WERI-Rb-1 (cell line): ENCODE results near the gene GRIN3B.

ENCODE experiments used
- DNase-seq: peaks from one replicate; pipeline ENCODE4 v3.0.0-alpha.2; 2020
- H3K27ac ChIP-seq: fragments of 250-450 bp; sonication (Bioruptor Pico); 2 replicates; pipeline ENCODE4 v1.5.1; 2020; ENCODE audit warnings: mild to moderate bottlenecking, moderate library complexity
- H3K27me3 ChIP-seq: fragments of 250-450 bp; sonication (Bioruptor Pico); 2 replicates; pipeline ENCODE4 v1.5.1; 2021; ENCODE audit warnings: mild to moderate bottlenecking, low read depth, moderate library complexity; ENCODE audit not compliant: insufficient read depth, severe bottlenecking
- H3K36me3 ChIP-seq: fragments of 250-450 bp; sonication (Bioruptor Pico); 2 replicates; pipeline ENCODE4 v1.5.1; 2020; ENCODE audit warnings: mild to moderate bottlenecking, moderate library complexity
- H3K4me3 ChIP-seq: 2 replicates; pipeline ENCODE4 v1.5.1; 2011; ENCODE audit warnings: low read depth, mild to moderate bottlenecking, control low read depth, low read length
- H3K9me3 ChIP-seq: fragments of 250-450 bp; sonication (Bioruptor Pico); 2 replicates; pipeline ENCODE4 v1.5.1; 2021; ENCODE audit warnings: mild to moderate bottlenecking, moderate library complexity; ENCODE audit not compliant: severe bottlenecking
- TF ChIP-seq, protein P1 (sequence below): IDR thresholded peaks from 2 replicates; pipeline ENCODE4 v1.5.1; 2011; ENCODE audit warnings: low read depth, mild to moderate bottlenecking, control low read depth, inconsistent platforms, low read length

The GRIN3B gene

DNA sequence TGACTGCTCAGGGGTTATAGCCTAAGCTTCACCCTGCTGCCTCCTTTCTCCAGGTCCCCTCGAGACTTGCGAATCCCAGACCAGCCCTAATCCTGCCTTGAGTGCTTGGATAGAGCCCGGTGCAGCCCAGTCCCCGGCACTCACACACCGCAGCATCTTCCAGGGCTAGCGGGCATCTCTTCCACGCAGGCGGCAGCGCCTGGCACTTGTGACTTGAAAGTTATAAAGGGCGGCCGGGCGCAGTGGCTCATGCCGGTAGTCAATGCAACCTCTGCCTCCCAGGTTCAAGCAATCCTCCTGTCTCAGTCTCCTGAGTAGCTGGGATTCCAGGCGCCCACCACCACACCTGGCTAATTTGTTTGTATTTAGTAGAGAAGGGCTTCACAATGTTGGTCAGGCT, 14.1 kb upstream of the GRIN3B start:
- Histone ChIP-seq H3K9me3 (no peaks in the 10 kb centered on the region), H3K4me3 (no peak overlapping the region), H3K27me3 (no peaks in the 10 kb centered on the region), H3K27ac (no peak overlapping the region), H3K36me3 (peaks cover 32% of the 10 kb centered on the region)
- DNase-seq: no peak
- TF ChIP-seq, protein P1, sequence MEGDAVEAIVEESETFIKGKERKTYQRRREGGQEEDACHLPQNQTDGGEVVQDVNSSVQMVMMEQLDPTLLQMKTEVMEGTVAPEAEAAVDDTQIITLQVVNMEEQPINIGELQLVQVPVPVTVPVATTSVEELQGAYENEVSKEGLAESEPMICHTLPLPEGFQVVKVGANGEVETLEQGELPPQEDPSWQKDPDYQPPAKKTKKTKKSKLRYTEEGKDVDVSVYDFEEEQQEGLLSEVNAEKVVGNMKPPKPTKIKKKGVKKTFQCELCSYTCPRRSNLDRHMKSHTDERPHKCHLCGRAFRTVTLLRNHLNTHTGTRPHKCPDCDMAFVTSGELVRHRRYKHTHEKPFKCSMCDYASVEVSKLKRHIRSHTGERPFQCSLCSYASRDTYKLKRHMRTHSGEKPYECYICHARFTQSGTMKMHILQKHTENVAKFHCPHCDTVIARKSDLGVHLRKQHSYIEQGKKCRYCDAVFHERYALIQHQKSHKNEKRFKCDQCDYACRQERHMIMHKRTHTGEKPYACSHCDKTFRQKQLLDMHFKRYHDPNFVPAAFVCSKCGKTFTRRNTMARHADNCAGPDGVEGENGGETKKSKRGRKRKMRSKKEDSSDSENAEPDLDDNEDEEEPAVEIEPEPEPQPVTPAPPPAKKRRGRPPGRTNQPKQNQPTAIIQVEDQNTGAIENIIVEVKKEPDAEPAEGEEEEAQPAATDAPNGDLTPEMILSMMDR: no peak

DNA sequence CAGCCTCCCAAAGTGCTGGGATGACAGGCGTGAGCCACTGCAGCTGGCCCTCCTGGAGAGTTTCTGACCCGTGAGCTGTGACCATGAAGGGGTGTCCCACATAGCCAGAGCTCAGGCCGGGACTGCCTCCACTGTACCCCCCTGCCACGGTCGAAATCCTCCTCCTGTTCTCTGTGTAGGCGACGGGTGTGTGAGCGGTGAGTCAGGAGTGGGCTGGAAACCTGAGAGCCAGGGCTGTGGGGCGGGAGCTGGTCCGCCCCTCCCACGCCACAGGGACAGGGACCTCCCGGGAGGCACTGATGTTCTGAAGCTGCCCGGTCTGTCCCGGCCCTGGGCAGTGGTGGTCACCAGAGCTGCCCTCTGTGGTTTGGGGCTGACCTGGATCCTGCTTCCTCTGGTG, 12.1 kb upstream of the GRIN3B start:
- H3K27me3 ChIP-seq: no peaks in the 10 kb centered on the region
- no peak overlapping the region for H3K27ac ChIP-seq
- H3K4me3 ChIP-seq: no peak overlapping the region
- H3K36me3 ChIP-seq: peaks cover 43% of the 10 kb centered on the region
- no peak for DNase-seq
- TF ChIP-seq, protein P1: no peak
- no peaks in the 10 kb centered on the region for H3K9me3 ChIP-seq

DNA sequence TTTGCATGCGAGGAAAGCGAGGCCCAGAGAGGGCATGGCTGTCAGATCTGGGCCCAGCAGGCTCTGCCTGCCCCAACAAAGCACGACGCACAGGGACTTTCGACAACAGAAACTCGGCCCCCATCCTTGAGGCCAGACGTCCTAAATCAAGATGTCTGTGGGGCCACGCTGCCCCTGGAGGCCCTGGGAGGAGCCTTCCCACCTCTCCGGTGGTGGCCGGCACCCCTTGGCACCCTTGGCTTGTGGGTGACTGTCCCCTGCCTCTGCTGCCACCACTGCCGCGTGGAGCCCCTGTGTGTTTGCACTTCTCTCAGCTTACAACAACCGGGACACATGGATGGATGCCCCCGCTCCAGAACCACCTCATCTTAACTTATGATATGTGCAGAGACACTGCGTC, 11.7 kb upstream of the GRIN3B start:
- no peaks in the 10 kb centered on the region for H3K27me3 ChIP-seq
- no peak for DNase-seq
- H3K36me3 ChIP-seq: peaks cover 47% of the 10 kb centered on the region
- H3K27ac ChIP-seq: no peak overlapping the region
- no peaks in the 10 kb centered on the region for H3K9me3 ChIP-seq
- no peak overlapping the region for H3K4me3 ChIP-seq
- TF ChIP-seq, protein P1: no peak

DNA sequence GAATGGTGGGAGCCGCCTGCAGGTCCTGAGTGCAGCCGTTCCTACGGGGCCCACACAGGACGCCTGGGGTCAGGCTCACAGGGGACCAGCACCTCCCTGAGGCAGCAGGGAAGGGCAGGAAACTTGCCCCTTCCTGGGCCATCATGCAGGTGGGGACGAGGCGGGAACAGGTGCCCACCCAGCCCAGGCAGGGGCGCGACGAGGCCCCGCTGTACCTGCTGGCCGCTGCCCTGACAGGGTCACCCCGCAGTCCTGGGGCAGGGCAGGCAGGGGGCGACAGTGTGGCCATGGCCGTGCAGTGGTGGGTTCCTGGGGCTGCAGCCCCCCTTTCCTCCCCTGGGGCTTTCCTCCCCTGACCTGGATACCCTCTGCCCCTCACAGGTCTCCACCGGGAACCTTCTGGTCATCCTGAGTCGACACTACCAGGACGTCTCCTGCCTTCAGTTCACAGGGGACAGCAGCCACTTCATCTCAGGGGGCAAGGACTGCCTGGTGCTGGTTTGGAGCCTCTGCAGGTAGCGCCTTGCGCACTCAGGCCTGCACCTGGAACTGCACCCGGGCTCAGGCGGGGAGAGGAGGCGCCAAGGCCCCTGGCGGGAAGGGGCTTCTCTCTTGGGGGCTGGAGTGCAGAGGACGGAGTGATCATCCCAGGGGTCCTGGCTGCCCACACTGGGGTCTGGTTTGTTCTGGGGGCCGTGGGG, 10.7 kb upstream of the GRIN3B start:
- H3K9me3 ChIP-seq: no peaks in the 10 kb centered on the region
- H3K4me3 ChIP-seq: no peak overlapping the region
- TF ChIP-seq, protein P1: peak; percentile 88
- peak overlapping the region; percentile 52; the same call in 1 of the 2 replicates for H3K27ac ChIP-seq
- H3K36me3 ChIP-seq: peaks cover 44% of the 10 kb centered on the region
- no peaks in the 10 kb centered on the region for H3K27me3 ChIP-seq
- DNase-seq: no peak

DNA sequence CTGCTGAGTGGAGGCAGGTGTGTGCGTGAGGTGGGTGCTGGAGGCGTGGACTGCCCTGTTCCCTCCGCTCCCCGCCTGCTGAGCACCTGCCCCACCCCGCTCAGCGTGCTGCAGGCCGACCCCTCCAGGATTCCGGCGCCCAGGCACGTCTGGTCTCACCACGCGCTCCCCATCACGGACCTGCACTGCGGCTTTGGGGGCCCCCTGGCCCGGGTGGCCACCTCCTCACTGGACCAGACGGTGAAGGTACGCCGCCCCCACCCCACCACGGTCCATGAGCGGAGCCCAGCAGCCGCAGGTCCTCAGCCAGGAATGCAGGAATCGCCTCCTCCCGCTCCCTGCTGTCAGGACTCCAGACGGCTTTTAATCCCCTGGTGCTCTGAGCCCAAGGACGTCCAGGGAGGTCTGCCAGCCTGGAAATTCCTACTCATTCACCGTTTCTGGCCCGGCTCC, 10.1 kb upstream of the GRIN3B start:
- peak; percentile 84 for DNase-seq
- H3K27ac ChIP-seq: peak overlapping the region; percentile 52
- no peaks in the 10 kb centered on the region for H3K9me3 ChIP-seq
- TF ChIP-seq, protein P1: no peak
- no peak overlapping the region for H3K4me3 ChIP-seq
- peaks cover 44% of the 10 kb centered on the region for H3K36me3 ChIP-seq
- no peaks in the 10 kb centered on the region for H3K27me3 ChIP-seq

DNA sequence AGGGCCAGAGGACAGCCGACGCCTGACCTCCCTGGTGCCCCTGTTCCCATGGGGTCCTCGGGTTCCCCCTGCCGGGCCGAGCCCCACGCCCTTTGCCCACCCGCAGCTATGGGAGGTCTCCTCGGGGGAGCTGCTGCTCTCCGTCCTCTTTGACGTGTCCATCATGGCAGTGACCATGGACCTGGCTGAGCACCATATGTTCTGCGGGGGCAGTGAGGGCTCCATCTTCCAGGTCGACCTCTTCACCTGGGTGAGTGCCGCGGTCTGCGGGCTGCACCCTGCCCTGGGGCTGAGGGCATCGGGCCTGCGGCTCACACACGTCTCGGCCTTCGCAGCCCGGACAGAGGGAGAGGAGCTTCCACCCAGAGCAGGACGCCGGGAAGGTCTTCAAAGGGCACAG, 9.5 kb upstream of the GRIN3B start:
- peak overlapping the region; percentile 52 for H3K27ac ChIP-seq
- H3K27me3 ChIP-seq: peaks cover under 1% of the 10 kb centered on the region
- no peak for DNase-seq
- peaks cover 44% of the 10 kb centered on the region for H3K36me3 ChIP-seq
- no peak overlapping the region for H3K4me3 ChIP-seq
- TF ChIP-seq, protein P1: no peak
- no peaks in the 10 kb centered on the region for H3K9me3 ChIP-seq
